OCI-LY3 (cell line): ENCODE results near the gene IL36B.

Experiments
- EZH2phosphoT487 ChIP-seq: fragments of 200-600 bp; shearing (Covaris generic); IDR thresholded peaks from 2 replicates; pipeline ENCODE4 v1.6.1; 2018; ENCODE audit warnings: antibody characterized with exemption, mixed run types, low read depth
- TF ChIP-seq, protein P1 (sequence below): fragments of 200-600, 300-600 bp; sonication (generic); IDR thresholded peaks from 2 replicates; pipeline ENCODE4 v1.5.1; 2014; ENCODE audit warnings: antibody characterized with exemption, low read length, low read depth

DNA sequence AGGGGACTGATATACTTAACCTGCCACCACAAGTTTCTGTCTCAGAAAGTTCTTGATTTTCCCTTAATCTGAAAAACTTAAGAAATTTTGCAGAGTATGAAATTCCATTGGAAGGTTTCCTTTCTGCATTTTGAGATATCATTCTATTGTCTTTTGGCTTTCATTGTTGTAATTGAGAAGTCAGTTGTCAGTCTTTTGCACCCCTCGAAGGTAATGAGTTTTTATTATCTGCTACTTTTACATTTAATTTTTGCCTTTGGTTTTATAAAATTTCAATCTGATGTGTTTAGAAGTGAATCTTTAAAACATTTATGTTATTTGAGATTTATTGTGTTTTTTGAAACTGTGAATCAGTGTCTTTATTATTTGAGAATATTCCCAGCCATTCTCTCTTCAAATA, 52.2 kb downstream of the IL36B start:
- TF ChIP-seq, protein P1, sequence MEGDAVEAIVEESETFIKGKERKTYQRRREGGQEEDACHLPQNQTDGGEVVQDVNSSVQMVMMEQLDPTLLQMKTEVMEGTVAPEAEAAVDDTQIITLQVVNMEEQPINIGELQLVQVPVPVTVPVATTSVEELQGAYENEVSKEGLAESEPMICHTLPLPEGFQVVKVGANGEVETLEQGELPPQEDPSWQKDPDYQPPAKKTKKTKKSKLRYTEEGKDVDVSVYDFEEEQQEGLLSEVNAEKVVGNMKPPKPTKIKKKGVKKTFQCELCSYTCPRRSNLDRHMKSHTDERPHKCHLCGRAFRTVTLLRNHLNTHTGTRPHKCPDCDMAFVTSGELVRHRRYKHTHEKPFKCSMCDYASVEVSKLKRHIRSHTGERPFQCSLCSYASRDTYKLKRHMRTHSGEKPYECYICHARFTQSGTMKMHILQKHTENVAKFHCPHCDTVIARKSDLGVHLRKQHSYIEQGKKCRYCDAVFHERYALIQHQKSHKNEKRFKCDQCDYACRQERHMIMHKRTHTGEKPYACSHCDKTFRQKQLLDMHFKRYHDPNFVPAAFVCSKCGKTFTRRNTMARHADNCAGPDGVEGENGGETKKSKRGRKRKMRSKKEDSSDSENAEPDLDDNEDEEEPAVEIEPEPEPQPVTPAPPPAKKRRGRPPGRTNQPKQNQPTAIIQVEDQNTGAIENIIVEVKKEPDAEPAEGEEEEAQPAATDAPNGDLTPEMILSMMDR: no peak
- no peak for TF ChIP-seq EZH2phosphoT487
